DMS153 treated with DMSO at 0.1 percent for 48 hours (cell line): ENCODE measurements around the gene MED15.
"Not testable (repeated sequence)": the region's sequence is repeated elsewhere in the genome, so short reads cannot be mapped to it uniquely, and the experiment has no call there.

Experiments used
- DNase-seq: peaks from one replicate; lab custom pipeline; 2025; ENCODE audit not compliant: unreplicated experiment; lab: John Stamatoyannopoulos, UW

The MED15 gene

DNA sequence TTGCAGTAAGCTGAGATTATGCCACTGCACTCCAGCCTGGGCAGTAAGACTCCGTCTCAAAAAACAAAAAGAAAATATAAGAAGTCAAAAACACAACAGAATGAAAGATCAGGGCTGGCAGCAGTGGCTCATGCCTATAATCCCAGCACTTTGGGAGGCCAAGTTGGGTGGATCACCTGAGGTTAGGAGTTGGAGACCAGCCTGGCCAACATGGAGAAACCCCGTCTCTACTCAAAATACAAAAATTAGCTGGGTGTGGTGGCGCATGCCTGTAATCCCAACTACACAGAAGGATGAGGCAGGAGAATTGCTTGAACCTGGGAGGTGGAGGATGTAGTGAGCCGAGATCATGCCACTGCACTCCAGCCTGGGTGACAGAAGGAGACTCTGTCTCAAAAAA, 87.1 kb downstream of the MED15 start:
- not testable (repeated sequence) for DNase-seq

DNA sequence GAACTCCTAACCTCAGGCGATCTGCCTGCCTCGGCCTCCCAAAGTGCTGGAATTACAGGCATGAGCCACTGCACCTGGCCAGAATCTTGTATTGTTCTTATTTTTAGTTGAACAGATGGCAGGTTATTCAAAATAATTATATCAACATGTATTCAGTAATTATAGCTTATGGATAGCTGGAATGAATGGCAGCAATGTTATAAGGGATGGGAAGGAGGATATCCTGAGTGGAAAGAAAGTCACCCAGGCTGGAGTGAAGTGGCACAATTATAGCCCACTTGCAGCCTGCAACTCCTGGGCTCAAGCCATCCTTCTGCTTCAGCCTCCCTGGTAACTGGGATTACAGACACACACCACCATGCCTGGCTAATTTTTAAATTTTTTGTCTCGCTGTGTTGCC, 88.1 kb downstream of the MED15 start:
- DNase-seq = no peak

DNA sequence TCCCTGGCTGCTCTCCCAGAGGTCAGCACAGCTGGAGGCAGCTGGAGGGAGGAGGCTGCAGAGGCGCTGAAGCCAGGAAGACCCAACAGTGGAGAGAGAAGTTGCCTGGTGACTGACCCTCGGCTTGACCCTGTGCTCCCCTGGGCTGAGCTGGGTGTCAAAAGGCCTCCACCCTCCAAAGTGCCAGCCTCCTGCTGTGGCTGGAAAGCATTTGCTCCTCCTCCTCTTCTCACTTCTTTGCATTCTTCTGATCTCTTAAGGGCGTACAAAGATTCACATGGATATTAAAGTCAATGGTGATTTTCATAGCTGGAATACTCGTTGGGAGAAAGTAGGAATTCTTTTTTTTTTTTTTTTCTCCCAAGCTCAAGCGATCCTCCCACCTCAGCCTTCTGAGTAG, 91.7 kb downstream of the MED15 start:
- DNase-seq = no peak

DNA sequence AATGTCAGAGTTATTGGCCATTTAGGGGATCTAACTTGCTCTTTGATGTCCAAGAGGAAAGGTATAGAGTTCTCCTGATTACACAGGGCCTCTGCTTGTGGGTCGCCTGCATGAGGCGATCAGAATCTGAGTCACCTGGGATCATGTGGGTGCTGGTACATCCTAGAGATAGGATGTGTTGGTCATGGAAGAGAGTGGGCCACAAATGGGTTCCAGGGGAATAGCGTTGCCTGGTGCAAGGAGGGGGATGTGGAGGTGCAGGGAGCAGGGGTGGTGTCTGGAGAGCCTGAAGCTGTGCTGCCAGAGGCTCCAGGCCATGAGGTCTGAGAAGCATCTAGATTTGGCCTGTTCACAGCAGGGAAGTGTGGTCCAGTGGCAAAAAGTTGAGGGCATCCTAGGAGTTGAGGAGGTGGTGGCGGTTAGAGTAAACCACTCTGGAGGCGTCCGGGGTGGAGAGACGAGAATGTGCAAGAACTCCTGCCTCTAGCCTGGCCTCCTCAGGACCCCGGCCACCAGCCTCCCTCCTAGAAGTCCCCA, 92.8 kb downstream of the MED15 start:
- no peak for DNase-seq

DNA sequence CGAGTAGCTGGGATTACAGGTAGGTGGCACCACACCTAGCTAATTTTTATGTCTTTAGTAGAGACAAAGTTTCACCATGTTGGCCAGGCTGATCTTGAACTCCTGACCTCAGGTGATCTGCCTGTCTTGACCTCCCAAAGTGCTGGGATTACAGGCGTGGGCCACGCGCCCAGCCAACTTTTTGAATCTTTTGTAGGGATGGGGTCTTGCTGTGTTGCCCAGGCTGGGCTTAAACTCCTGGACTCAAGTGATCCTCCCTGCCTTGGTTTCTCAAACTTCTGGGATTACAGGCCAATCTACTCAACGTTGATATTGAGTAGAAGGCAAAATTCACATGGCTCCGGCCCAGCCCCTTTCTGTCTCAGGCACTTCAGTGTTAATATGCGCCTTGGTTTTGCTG, 93.9 kb downstream of the MED15 start:
- no peak for DNase-seq

DNA sequence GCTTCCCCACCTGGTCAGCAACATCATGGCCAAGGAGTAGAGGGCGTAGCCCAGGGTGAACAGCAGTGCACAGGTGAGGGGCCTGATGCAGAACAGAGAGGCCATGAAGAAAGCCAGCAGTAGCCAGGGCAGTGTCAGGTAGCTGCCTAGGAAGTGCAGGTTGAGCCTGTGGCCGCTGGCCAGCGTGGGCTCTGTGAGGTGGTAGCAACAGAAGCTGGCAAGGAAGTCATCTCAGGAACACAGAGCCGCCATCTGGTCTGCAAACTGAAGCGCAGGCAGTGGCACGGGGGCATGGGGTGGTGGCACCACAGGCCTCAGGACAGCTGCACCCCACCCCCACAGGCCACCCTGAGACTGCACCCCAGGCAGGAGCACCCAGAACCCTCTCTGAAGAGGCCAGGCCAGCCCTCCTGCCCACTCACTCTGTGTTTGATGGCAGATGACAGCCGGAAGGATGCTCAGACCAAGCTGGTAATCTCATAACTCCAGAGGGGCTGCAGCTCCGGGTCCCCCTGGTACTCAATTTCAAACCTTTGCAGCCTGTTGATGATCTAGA, 95.3 kb downstream of the MED15 start:
- no peak for DNase-seq

DNA sequence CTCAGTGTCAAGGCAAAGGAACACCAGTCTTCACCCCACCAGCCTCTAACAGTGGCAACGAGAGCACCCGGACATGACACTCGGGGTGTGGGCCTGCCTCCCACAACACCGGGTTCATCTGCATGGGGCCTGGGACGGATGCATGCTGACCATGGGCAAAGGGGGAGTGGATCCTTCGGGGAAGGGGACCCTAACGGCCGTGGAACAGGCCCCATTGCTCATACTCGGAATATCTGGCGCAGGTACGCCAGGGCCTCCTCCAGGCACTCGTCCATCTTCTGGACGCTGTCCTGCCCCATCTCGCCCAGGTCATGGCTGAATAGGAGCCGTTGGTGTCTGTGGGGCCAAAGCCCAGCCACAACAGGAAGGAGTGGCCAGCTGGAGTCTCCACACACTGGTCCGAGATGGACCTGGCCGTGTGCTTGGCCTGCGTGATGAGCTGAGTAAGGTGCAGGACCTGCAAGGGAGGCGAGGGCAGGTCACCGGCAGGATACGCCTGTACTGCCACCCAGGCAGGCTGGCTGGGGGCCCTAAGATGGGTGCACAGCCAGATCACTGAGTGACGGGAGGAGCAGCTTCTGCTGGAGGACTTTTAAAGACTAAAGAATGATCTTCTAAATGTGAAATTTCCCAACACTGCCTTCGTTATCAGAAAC, 96.8 kb downstream of the MED15 start:
- DNase-seq = no peak

DNA sequence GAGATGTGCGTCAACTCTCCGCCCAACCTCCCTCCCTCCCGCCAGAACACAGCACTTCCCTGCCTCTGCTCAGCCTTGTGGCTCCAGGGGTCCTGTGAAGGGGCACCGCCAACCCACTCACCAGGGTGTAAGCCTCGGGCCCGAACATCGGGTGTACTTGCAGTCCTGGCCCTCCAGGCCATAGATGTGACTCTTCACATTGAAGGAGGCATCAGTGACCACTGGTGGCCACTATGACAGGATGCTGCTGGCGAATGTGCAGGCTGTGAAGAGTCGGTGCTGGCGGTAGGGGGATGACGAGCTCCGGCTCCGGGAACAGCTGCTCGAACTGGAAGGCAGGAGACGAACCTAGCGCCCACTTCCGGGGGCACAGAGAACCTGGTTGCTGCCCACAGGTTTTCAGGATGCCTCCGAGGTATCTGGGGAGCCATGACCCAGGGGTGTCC, 97.4 kb downstream of the MED15 start:
- no peak for DNase-seq

DNA sequence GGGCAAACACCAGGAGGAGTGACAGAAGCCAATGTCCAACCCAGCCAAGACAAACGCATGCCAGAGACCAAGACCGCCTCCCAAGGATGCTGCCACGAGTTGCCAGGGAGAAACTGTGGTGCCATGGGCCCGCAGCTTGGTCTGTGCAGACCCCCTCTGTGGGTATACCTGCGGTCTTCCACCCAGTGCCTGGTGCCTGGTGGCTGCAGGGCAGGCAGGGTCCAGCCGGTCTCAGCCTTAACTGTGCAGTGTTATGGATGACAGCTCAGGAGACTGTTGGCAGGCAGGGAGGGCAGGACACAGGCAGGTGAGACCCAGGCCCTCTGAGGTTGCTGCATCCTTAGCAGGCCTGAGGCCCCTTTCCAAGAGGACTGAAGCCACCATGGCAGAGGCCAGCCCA, 97.9 kb downstream of the MED15 start:
- no peak for DNase-seq

DNA sequence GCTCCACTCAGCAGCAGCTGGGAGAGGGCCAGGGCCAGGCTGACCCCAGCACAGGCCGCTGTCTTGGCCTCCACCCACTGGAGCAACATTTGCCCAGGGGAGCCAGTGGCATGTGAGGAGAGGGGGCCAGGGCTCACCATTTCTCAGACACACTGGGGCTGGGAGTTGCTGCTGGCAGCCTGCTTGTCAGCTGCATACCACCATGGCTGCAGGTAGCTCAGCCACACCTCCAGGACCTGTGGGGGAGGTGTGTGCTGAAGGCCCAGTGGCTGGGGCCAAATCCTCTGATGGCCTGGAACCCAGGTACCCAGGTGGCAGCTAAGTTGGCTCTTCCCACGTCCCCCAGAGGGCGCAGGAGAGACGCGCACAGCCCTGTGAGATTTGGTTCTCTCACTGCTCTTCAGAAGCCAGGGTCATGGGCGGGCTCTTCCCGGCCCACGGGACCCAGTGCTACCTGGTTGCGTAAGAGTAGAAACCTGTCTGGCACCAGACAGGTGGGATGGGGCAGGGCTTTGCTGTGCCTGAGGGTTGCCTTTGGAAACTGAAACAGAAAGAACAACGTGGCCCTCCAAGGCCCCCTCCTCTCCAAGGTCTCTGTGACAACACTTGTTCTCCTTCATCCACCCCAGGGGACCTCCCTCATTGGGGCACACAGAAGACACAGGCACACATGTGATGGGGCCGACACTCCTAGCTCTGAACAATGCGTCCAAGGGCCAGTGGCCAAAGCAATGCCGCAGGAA, 98.8 kb downstream of the MED15 start:
- peak; percentile 61 for DNase-seq

DNA sequence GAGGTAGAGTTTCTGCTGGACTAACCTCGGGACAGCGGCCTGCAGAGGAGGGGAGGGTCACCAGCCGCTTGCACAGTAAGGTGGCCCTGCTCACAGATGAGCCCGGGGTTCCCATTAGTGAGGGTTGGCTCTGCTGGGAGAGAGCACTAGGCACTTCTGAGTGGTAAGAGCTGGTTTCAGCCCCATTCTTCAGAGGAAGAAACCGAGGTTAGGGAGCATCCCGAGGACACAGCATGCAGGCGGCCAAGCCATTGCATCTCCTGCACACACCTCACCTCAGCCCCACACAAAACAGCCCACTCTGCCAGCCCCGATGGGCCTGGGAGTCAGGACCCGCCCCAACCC, 99.3 kb downstream of the MED15 start:
- DNase-seq = no peak

DNA sequence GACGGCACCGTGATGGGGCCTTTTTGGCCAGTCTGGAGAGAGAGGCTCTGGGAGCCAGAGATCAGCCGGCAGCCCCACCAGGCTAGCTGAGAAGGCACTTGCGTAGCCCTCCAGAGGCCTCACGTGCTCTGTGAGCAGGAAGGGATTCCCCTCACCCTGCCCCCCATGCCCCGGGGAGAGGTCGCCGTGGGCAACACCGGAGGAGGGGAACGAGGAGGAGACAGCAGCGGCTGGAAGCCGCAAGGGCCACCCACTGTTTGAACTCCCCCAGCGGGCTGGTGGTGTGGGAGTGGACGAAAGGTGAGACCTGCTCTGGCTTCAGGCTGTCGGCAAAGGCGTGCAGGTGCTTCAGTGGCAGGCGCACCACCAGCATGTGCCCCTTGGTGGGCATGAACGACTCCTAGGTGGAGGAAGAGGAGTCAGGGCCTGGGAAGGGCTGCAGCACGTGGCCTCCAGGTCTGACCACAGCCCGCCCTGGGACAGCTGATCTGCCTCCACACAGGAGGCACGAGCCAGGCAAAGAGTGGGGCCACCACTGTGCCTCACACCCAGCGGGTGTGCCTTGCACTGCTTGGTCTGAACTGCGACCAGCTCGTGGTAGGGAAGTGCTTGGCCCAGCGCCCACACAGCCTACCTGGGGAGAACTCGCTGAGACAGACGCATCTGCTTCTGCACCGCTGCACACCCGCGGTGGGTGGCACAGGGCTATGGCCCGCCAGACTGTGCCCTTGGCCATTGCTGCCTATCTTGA, 99.9 kb downstream of the MED15 start:
- DNase-seq = no peak

DNA sequence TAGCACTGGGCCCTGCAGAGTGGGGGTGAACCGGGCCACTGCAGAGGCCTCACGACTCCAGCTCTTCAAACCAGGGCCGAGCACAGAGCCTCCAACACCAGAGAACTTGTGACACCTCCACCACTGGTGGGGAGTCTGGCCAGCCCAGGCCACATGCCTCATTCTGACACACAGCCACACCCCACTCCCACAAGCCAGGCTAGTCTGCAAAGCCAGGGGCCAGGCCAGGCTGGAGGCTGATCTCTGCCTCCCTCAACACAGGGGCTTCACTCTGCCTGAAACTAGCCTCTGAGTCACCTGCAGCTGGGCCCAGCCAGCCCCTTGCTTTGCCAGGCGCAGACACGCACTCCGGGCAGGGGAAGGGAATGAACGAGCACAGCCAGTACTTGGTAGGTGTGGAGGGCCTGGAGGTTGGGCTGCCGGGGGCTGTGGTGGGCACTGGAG, 102.9 kb downstream of the MED15 start:
- no peak for DNase-seq

DNA sequence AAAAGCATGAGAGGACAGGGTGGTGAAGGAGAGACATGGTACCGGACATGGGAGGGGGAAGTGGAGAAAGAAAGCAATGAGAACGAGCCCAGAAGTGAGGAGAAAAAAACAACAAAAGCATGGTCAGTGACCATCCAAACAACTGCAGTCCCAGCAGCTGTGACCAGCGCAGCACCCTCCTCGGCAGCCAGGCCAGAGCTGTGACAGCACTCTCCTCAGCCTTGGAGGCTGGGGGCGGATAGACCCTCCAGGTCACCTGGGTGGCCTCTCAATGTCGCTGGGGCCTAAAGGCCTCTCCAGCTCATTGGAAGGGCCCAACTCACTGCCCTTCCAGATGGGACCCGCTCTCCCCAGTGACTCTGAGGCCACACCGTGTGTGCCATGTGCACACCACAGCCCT, 103.3 kb downstream of the MED15 start:
- no peak for DNase-seq

DNA sequence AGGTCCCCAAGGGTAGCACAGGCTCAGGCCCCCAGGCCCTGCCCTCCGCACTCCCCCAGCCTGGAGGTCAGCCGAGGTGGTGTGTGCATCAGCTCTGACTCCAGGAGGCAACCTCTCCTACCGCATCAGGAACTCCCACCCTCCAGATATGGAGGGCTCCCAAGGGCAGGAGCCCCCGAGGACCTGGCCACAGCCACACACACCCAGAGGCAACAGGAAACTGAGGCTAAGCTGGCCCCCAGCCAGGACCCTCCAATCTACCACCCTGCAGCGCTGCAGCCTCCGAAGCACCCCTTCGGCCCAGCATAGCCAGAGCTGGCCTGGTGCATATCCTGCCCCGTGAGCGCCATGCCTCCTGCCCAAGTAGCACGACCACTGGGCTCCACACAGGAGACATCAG, 104.0 kb downstream of the MED15 start:
- DNase-seq = no peak

DNA sequence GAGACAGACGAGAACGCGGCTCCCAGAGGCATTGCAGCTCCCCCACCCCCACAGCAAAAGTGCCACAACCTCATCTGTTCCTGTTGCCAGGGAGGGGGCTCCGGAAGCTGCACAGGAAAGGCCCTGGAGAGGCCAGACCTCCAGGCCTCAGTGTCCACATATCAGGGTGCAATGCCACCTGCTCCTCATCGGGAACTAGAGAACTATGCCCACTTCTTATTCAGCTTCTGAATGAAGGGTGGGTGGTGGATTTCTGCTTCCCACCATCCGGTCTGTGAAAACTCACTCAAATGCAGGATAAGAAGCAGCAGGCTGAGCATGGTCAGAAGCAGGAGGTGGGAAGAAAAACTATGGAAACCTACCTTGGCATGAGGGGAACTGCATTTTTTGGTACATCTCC, 105.9 kb downstream of the MED15 start:
- DNase-seq = no peak

DNA sequence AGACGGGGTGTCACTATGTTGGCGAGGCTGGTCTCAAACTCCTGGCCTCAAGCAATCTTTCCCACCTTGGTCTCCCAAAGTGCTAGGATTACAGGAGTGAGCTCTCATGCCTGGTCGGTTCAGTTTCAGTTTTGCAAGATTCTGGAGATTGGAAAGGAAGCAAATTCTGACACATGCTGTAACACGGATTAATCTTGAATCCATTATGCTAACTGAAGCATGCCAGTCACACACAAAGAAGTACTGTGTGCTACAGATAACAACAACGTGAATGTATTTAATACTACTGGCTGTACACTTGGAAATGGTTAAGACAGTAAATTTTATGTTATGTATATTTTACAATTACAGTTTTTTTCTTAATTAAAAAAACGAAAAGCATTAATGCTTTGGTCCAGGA, 107.6 kb downstream of the MED15 start:
- no peak for DNase-seq

DNA sequence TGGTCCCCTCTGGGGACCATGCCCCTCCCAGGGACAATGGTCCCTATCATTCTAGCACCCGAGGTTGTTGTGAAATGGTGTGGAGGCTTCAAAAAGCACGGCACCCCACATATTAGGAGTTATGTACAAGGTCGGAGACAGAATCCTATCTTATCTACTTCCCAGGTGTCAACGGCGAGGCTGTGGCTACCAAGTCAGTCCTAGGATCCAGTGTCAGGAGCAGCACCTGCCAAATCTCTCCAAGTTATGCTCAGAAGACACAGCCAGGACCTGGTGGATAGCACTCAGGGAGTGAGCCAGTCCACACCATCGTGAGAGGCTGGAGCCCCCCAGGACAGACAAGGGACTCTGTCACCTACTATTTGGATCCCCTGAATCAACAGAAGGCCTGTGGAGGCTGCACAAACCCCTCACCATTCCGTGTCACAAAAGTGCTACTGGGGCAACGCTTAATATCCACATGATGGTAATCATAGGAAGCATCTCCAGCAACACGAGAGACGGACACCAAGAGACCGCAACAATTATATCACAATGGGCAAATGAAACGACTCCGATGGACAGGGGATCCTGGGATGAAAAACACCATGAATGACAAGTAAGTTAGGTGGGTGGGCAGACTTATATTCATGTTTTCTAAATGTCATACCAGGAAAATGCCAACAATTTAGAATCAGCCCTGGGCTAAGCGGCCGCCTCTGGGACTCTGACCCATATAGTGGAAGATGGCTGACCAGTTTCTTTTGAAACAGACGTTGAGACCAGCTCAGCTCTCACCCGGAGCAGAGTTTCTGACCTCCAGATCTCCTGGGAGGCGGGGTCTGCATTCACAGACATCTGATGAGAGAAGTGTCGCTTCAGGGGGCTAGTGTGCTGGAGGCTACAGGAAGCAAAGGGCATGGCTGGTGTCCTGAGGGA, 108.4 kb downstream of the MED15 start:
- no peak for DNase-seq

DNA sequence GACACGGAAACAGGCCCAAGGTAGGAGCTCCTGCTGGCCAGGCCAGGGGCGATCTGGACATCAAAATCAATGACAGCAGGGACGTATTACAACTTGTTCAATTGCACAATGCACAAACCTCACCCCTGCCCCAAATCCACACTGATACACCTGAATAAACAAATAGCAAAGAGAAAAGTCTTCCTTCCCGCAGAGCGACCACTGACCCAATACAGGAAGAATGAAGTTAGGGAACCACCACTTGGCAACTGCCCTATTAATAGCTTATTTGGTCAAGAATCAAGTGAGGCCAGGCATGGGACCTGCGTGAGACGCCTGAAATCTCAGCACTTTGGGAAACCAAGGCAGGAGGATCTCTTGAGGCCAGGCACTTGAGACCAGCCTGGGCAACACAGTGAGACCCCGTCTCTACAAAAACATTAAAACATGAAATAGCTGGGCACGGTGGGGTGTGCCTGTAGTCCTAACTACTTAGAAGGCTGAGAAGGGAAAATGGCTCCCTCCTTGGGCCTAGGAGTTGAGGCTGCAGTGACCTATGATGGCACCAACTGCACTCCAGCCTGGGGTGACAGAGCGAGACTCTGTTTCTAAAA, 109.1 kb downstream of the MED15 start:
- no peak for DNase-seq

DNA sequence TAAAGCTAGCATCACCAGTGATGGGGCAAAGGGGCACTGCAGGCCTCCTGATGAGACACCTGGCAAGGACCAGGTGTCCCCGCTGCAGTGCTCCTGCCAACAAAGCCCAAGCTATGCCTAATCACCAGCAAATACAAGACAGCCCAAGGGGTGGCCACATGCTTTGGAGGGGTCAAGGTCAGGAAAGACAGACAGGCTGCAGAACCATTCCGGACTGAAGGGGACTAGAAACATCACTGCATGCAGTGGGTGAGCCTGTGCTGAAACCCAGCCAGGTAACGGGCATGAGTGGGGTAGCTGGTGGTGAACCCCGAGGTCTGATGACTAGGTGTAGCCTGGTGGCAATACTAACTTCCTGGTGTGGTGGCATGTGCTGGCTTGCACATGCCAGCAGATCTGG, 111.1 kb downstream of the MED15 start:
- DNase-seq = no peak
